NCI-H526 treated with DMSO at 0.1 percent for 48 hours (cell line): ENCODE results near the gene CLDN7.

ENCODE experiments used
- DNase-seq: peaks from one replicate; lab custom pipeline; 2025; lab: John Stamatoyannopoulos, UW

Gene CLDN7

GRCh38 chr17:7219812-7220592, 42.3 kb downstream of the CLDN7 start, which contains the start of the genes ACADVL and DLG4:
Gene ACADVL (plus strand): TSS chr17:7219938. CDS start chr17:7219985, 47 bp downstream.
Gene DLG4 (minus strand): TSS chr17:7219836.
- DNase-seq: peak; percentile 10

- no peak for DNase-seq
Measured at GRCh38 chr17:7219229-7219811, 43.0 kb downstream of the CLDN7 start.

GRCh38 chr17:7218758-7219157, 43.5 kb downstream of the CLDN7 start:
- DNase-seq: no peak

- no peak for DNase-seq
Measured at GRCh38 chr17:7218166-7218565, 44.1 kb downstream of the CLDN7 start.

GRCh38 chr17:7217113-7217987, 44.9 kb downstream of the CLDN7 start:
- DNase-seq: no peak

GRCh38 chr17:7216242-7217112, 45.8 kb downstream of the CLDN7 start:
- no peak for DNase-seq

GRCh38 chr17:7215652-7216180, 46.6 kb downstream of the CLDN7 start:
- DNase-seq: no peak

GRCh38 chr17:7215136-7215638, 47.1 kb downstream of the CLDN7 start:
- DNase-seq: no peak

GRCh38 chr17:7214300-7215135, 47.8 kb downstream of the CLDN7 start:
- peak; percentile 90 for DNase-seq

GRCh38 chr17:7213895-7214299, 48.4 kb downstream of the CLDN7 start:
- peak; percentile 82 for DNase-seq

GRCh38 chr17:7211491-7212273, 50.6 kb downstream of the CLDN7 start:
- DNase-seq: no peak
